GM12801 (cell line): ENCODE data around the gene SYTL2.

Experiments used
- TF ChIP-seq, protein P1 (sequence below): IDR thresholded peaks from one replicate; pipeline ENCODE4 v1.5.1; 2011; ENCODE audit warnings: control low read depth; ENCODE audit not compliant: insufficient read length; ENCODE audit errors: extremely low read depth

Gene SYTL2

GRCh38 chr11:85665733-85666132 is 145.2 kb downstream of the SYTL2 start:
- TF ChIP-seq, protein P1, sequence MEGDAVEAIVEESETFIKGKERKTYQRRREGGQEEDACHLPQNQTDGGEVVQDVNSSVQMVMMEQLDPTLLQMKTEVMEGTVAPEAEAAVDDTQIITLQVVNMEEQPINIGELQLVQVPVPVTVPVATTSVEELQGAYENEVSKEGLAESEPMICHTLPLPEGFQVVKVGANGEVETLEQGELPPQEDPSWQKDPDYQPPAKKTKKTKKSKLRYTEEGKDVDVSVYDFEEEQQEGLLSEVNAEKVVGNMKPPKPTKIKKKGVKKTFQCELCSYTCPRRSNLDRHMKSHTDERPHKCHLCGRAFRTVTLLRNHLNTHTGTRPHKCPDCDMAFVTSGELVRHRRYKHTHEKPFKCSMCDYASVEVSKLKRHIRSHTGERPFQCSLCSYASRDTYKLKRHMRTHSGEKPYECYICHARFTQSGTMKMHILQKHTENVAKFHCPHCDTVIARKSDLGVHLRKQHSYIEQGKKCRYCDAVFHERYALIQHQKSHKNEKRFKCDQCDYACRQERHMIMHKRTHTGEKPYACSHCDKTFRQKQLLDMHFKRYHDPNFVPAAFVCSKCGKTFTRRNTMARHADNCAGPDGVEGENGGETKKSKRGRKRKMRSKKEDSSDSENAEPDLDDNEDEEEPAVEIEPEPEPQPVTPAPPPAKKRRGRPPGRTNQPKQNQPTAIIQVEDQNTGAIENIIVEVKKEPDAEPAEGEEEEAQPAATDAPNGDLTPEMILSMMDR: no peak

- TF ChIP-seq, protein P1: no peak
Observed at GRCh38 chr11:85664615-85665481, 146.1 kb downstream of the SYTL2 start, which contains the start of gene CREBZF. TSS of gene CREBZF (minus strand) at chr11:85665129. CDS start at chr11:85664875, 254 bp downstream.

- TF ChIP-seq, protein P1: no peak
Observed at GRCh38 chr11:85663753-85664614, 147.0 kb downstream of the SYTL2 start.

DNA sequence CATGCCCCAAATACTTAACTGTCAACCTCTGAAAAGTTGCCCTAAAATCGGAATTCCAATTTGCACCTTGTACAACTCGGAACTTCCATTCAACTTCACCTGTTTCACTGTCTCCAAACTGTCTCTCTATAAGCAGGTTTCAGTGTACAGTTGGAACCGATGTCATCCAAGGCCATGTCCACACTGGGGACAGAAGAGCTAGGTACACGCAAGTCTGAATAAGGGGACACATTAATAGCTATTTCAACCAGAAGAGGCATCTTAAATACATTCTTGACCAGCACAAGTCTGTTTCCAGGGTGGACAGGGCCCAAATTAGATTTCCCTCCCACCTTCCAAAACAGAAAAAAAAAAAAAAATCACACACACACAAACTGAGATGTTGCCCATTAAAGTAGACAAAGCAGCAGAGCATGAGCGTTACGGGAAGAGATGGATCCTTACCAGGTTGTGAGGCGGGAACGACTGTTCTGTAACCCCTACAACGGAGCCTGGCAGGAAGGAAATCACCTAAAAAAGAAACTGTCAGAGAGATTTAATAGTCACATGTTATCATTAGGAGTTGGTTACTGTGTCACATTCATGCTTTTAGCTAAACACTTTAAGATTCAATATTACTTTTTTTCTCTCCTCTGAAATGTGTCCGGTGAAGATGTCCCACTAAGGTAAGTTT is 147.7 kb downstream of the SYTL2 start:
- TF ChIP-seq, protein P1: no peak

DNA sequence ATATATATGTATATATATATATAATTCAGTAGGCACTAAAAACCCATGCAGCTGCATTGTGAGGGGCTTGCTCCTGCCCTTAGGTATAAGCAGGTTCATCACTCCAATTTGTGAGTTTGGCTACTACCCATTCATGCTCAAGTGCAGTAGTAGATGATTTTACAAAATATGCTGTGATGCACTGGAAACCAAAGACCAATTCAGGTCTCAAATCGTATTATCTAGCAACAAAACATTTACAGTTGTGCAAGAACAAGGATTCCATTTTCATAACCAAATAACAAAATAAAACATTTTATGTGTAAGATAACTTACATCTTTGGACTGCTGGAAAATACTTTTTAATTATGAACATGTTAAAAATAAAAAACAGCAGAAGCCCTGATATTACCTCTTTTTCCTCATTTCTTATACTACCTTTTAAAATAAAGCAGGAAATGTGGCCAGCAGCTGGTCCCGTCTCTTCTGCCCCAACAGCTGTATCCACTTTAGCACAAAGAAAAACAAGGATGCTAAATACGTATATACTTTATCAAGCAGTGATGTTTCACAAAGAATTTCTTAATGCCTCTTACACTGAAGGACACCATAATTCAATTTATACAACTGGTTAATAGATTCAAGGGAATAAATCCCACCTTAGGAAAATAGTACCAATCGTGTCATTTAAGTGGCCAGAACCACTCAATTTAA is 148.8 kb downstream of the SYTL2 start:
- TF ChIP-seq, protein P1: no peak

- TF ChIP-seq, protein P1: no peak
Observed at GRCh38 chr11:85658180-85658579, 152.8 kb downstream of the SYTL2 start.
